ENCODE results near the gene REXO4. TPM values are rescaled to one million over a fixed set of nuclear protein-coding genes. Genes with fewer than 3 reads are reported as not detected.

The REXO4 gene
- total RNA-seq, 4 donors from 2014 or later, result 17.9 to 27.0 (median 22.7) TPM

- H3K27ac ChIP-seq, result no peak overlapping the region
- H3K27me3 ChIP-seq, result no peaks in the 10 kb centered on the region
- H3K4me3 ChIP-seq, result no peak overlapping the region
- H3K4me1 ChIP-seq, result peaks cover 0 to 20% (median 10%) of the 10 kb centered on the region in 4 donors
- peaks cover 0 to 46% (median 4%) of the 10 kb centered on the region in 3 donors for H3K36me3 ChIP-seq
- H3K9me3 ChIP-seq, result no peaks in the 10 kb centered on the region
- 79 to 82% methylated on average over 24 of the region's 24 CpGs for WGBS, 2 donors
- DNase-seq (ENCODE audit: low spot score in 2 of 2), result no peak
- TF ChIP-seq EP300 (IDR thresholded peaks at IDR 0.05), result no peak
- no peak for TF ChIP-seq CTCF (IDR thresholded peaks at IDR 0.05)
- no peak for TF ChIP-seq POLR2A (IDR thresholded peaks at IDR 0.05)
These were observed 46.2 kb upstream of the REXO4 start for GRCh38 chr9:133463864-133464615.

GRCh38 chr9:133463234-133463863, 45.5 kb upstream of the REXO4 start:
- DNase-seq (ENCODE audit: low spot score in 2 of 2), result no peak
- Histone ChIP-seq H3K36me3 (peaks cover 0 to 39% (median 0%) of the 10 kb centered on the region in 3 donors), H3K27me3 (no peaks in the 10 kb centered on the region), H3K4me3 (no peak overlapping the region), H3K4me1 (peaks cover 0 to 25% (median 11%) of the 10 kb centered on the region in 4 donors), H3K27ac (no peak overlapping the region), H3K9me3 (no peaks in the 10 kb centered on the region)
- no peak for TF ChIP-seq EP300 (IDR thresholded peaks at IDR 0.05)
- TF ChIP-seq CTCF (IDR thresholded peaks at IDR 0.05), result no peak
- TF ChIP-seq POLR2A (IDR thresholded peaks at IDR 0.05), result no peak
- 83 to 85% methylated on average over 17 to 22 of the region's 22 CpGs for WGBS, 2 donors

GRCh38 chr9:133461975-133462374, 44.2 kb upstream of the REXO4 start:
- H3K4me3 ChIP-seq, result no peak overlapping the region
- no peak overlapping the region for H3K27ac ChIP-seq
- no peaks in the 10 kb centered on the region for H3K9me3 ChIP-seq
- no peak for DNase-seq (ENCODE audit: low spot score in 2 of 2)
- H3K27me3 ChIP-seq, result no peaks in the 10 kb centered on the region
- H3K36me3 ChIP-seq, result peaks cover 0 to 29% (median 0%) of the 10 kb centered on the region in 3 donors
- 71 to 82% methylated on average over 4 of the region's 4 CpGs for WGBS, 2 donors
- TF ChIP-seq CTCF (IDR thresholded peaks at IDR 0.05) (no peak), EP300 (IDR thresholded peaks at IDR 0.05) (no peak), POLR2A (IDR thresholded peaks at IDR 0.05) (no peak)
- H3K4me1 ChIP-seq, result peaks cover 0 to 25% (median 11%) of the 10 kb centered on the region in 4 donors

GRCh38 chr9:133460405-133461175, 42.8 kb upstream of the REXO4 start:
- no peaks in the 10 kb centered on the region for H3K27me3 ChIP-seq
- peak overlapping the region; percentile 73 to 96 (median 89) for H3K4me3 ChIP-seq
- 21 to 28% methylated on average over 14 of the region's 30 CpGs for WGBS, 2 donors
- peak; percentile 21 to 33 for DNase-seq (ENCODE audit: low spot score in 2 of 2)
- H3K9me3 ChIP-seq, result no peaks in the 10 kb centered on the region
- TF ChIP-seq CTCF (IDR thresholded peaks at IDR 0.05) (no peak), POLR2A (IDR thresholded peaks at IDR 0.05) (no peak), EP300 (IDR thresholded peaks at IDR 0.05) (no peak)
- H3K4me1 ChIP-seq, result peaks cover 0 to 25% (median 11%) of the 10 kb centered on the region in 4 donors
- H3K36me3 ChIP-seq, result peaks cover 0 to 38% (median 0%) of the 10 kb centered on the region in 3 donors
- peak overlapping the region; percentile 94 to 99 (median 96) for H3K27ac ChIP-seq

Measured in tibial nerve (tissue), 4 donors.